GM21367 (cell line): ENCODE data around the gene HINT3.
"Not testable (repeated sequence)": the region's sequence is repeated elsewhere in the genome, so short reads cannot be mapped to it uniquely, and the experiment has no call there.

Source experiments
- ATAC-seq: cut with Tn5 transposase; IDR thresholded peaks from one replicate; pipeline ENCODE4 v1.9.1; 2021; ENCODE audit not compliant: unreplicated experiment

Gene HINT3

GRCh38 chr6:125956506-125957390 is at the start of gene HINT3:
HINT3 (plus strand) TSS chr6:125956770; CDS start chr6:125956978, 208 bp downstream.
- ATAC-seq, result peak; percentile 95

- ATAC-seq, result peak; percentile 98
Observed at GRCh38 chr6:125910527-125910926, 46.0 kb upstream of the HINT3 start.

GRCh38 chr6:125911051-125911451 is 45.5 kb upstream of the HINT3 start:
- ATAC-seq, result not testable (repeated sequence)

GRCh38 chr6:125912430-125912829 is 44.1 kb upstream of the HINT3 start:
- not testable (repeated sequence) for ATAC-seq

DNA sequence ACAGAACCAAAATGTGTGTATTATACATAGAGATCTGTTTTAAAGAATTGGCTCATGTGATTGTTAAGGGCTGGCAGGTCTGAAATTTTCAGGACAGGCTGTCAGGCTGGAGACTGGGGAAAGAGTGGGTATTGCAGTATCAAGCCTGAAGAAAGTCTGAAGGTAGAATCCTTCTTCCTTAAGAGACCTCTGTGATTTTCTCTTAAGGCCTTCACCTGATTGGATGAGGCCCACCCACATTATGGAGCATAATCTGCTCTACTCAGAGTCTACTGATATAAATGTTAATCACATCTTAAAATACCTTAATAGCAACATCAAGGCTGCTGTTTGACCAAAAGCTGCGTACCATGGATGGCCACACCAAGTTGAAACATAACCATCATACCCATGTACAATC is 43.4 kb upstream of the HINT3 start:
- ATAC-seq, result no peak

DNA sequence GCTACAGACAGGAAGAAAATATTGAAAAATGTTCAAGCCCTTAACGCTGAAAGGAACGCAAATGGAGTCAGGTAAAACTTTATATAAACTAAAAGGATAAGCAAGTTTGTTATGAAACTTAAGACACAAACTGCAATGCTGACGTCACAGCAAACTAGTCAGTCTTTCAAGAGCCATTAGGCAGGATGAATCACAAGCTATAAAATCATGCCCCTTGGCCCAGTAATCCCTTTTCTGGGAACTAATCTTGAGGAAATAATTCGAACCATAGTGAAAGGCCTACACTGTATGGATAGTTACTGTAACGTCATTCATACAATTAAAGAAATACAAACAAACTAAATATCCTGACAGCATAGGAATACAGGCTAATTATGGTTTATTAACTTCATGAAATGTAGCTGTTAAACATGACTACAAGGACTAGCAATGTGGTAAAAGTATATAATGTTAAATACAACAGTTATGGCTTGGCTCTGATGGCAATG is 42.7 kb upstream of the HINT3 start:
- no peak for ATAC-seq

DNA sequence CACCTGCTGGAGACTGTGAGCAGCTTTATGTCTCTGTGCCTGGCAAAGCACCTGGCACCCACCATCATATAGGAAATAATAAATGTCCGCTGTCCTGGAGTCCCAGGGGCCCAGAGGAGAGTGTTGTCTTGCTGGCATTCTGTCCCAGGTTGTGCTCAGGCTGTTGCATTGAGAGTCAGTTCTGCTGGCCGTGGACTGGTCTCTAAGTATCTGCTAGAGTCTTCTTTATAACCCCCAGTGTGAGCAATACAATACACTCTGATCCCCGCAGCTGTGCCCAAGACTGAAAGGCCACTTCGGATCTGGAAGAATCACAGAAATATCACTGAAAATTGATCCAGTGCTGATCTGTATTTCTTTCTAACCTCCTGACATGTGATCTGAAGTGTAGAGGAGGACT is 38.3 kb upstream of the HINT3 start:
- no peak for ATAC-seq

GRCh38 chr6:125918681-125919566 is 37.6 kb upstream of the HINT3 start:
- peak; percentile 96 for ATAC-seq

DNA sequence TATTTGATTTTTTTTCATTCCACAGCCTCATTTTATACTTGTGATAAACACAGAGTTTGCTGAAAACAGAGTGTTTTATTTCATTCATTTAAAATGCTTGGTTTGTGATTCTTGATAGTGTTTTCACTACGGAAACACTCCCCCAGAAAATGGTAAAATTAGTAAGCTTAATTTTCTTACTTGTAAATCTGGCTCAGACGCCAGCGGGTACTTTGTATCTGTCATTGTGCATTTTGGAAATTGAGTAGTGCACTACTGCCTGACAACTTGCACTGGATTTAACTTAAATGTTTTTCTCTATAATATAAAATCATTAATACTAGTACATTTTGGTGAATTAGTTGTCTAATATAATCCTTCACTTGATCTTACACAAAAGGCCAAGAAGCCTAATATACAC is 37.0 kb upstream of the HINT3 start:
- peak; percentile 9 for ATAC-seq

DNA sequence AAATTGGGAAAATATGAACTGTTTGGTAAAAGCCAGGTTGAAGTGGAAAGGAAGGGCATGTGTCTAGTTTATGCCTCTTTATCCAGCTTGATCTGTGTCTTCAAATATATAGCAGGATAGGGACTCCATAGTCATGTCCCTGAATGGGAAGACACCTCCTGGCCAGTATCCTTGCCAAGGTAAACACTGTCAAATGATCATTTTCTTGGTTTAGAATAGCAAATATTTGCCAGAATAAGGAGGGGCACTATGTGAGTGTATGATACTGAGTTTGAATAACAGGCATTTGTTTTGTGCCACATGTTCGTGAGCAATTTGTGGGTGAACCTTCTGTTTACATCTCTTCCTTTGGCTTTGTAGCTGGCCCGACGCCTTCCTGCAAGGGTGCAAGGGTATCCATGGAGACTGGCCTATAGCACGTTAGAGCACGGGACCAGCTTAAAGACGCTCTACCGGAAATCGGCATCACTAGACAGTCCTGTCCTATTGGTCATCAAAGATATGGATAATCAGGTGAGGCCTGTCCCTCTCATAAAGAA is 34.2 kb upstream of the HINT3 start:
- no peak for ATAC-seq

GRCh38 chr6:125923366-125923877 is 33.1 kb upstream of the HINT3 start:
- no peak for ATAC-seq

- no peak for ATAC-seq
Observed at GRCh38 chr6:125924169-125924568, 32.4 kb upstream of the HINT3 start.

GRCh38 chr6:125924697-125925358 is 31.7 kb upstream of the HINT3 start:
- ATAC-seq, result no peak

DNA sequence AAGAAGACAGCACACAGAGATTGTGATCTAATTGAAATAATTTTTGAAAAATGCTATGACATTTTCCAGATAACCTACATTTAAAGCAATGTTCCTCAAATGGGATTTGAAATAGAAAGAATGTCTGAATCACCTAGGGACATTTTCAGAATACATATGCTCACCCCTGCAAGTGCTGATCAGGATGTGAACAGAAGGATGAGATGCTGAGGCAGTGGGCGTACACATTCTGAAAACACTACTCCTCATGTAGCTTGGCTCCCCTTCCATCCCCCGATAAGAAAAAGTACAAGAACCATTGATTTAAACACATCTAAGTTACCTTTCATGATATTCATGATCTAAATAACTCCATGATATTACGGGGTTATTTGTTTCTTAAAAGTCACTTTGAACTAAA is 29.9 kb upstream of the HINT3 start:
- ATAC-seq, result no peak

GRCh38 chr6:125927761-125928160 is 28.8 kb upstream of the HINT3 start:
- ATAC-seq, result no peak

- no peak for ATAC-seq
Observed at GRCh38 chr6:125930765-125931418, 25.7 kb upstream of the HINT3 start.

GRCh38 chr6:125931733-125932450 is 24.7 kb upstream of the HINT3 start:
- no peak for ATAC-seq

GRCh38 chr6:125932451-125932795 is 24.1 kb upstream of the HINT3 start:
- no peak for ATAC-seq

DNA sequence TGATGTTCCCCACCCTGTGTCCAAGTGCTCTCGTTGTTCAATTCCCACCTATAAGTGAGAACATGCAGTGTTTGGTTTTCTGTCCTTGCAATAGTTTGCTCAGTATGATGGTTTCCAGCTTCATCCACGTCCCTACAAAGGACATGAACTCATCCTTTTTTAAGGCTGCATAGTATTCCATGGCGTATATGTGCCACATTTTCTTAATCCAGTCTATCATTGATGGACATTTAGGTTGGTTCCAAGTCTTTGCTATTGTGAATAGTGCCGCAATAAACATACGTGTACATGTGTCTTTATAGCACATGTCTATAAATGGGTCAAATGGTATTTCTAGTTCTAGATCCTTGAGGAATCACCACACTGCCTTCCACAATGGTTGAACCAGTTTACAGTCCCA is 21.1 kb upstream of the HINT3 start:
- ATAC-seq, result not testable (repeated sequence)

GRCh38 chr6:125939026-125939425 is 17.5 kb upstream of the HINT3 start:
- no peak for ATAC-seq
